K562 (cell line): ENCODE measurements around the gene TTC16. TPM values are rescaled to one million over a fixed set of nuclear protein-coding genes. Genes with fewer than 3 reads are reported as not detected.

Source experiments
- ATAC-seq: fragments of 200-7000 bp; cut with Tn5 transposase; 3 replicates; pipeline ENCODE4 v1.9.1; 2020; ENCODE audit warnings: moderate library complexity
- BruUV-seq: library from RNA; stranded (reverse); fragments of 400-500 nt; replicated peaks from 2 replicates; lab custom pipeline; 2021; lab: Mats Ljungman, UMichigan
- CTCF ChIA-PET: fragments of 300-600 bp; formaldehyde crosslinking; extraction: SDS; loops from one replicate; lab custom pipeline; 2021; ENCODE audit warnings: low intra/inter-chr PET ratio; lab: Yijun Ruan, JAX
- POLR2A ChIA-PET: fragments of 300-600, 350-650 bp; sonication (Branson Sonifier 250); formaldehyde crosslinking; extraction: SDS; loops from one replicate; lab custom pipeline; 2021; ENCODE audit warnings: antibody characterized with exemption, inconsistent platforms; lab: Yijun Ruan, JAX
- DNase-seq, 4 experiments: peaks; one replicate each; pipeline versions ENCODE4 v3.0.0 to v3.0.0-alpha.2; 2011 to 2018; ENCODE audit warnings: low spot score in 3 of 4, mixed read lengths in 3 of 4; ENCODE audit errors: extremely low read depth in 1 of 4
- FAIRE-seq: peaks from 2 replicates; lab custom pipeline; 2011; peaks lifted over from hg19 to GRCh38; lab: Jason Lieb, UNC
- H2AFZ ChIP-seq: 2 replicates; pipeline ENCODE4 v1.6.0; 2011; ENCODE audit warnings: low read depth, low read length, control low read depth, inconsistent platforms
- H3K27ac ChIP-seq: fragments of 200-600 bp; 3 replicates; pipeline ENCODE4 v1.8.0; 2011; ENCODE audit warnings: low read depth, mild to moderate bottlenecking, control low read depth, inconsistent platforms, low read length, moderate library complexity, mixed read lengths; ENCODE audit errors: extremely low read depth
- H3K27me3 ChIP-seq, 2 experiments: fragments of 300-600 bp in 1 of 2; 2 replicates in 1 of 2; 3 replicates in 1 of 2; pipeline versions ENCODE4 v1.6.0 to v1.8.0; 2011; ENCODE audit warnings: inconsistent platforms in 2 of 2, low read length in 2 of 2, mild to moderate bottlenecking in 1 of 2, mixed read lengths in 1 of 2, moderate library complexity in 1 of 2; ENCODE audit not compliant: control insufficient read depth in 2 of 2, insufficient read depth in 2 of 2
- H3K36me3 ChIP-seq: fragments of 300-600 bp; 3 replicates; pipeline ENCODE4 v1.8.0; 2011; ENCODE audit warnings: mild to moderate bottlenecking, low read length, inconsistent platforms; ENCODE audit not compliant: control insufficient read depth, insufficient read depth
- H3K4me1 ChIP-seq, 2 experiments: fragments of 200-600 bp in 1 of 2; replicated peaks in 1 of 2; 2 replicates in 1 of 2; 3 replicates in 1 of 2; pipeline versions ENCODE4 v1.5.1 to v1.8.0; 2011; ENCODE audit warnings: inconsistent platforms in 2 of 2, low read length in 2 of 2, mild to moderate bottlenecking in 1 of 2, mixed read lengths in 1 of 2, moderate library complexity in 1 of 2; ENCODE audit not compliant: control insufficient read depth in 2 of 2, insufficient read depth in 2 of 2
- H3K4me2 ChIP-seq: 2 replicates; pipeline ENCODE4 v1.6.1; 2011; ENCODE audit warnings: low read length, control low read depth, inconsistent platforms, mixed read lengths; ENCODE audit not compliant: insufficient read depth
- H3K4me3 ChIP-seq: fragments of 200-600 bp; sonication (generic), shearing (Covaris generic); 2 replicates; pipeline ENCODE4 v1.5.1; 2016; ENCODE audit warnings: control low read depth, inconsistent platforms
- H3K79me2 ChIP-seq: fragments of 200-600 bp; 3 replicates; pipeline ENCODE4 v1.8.0; 2011; ENCODE audit warnings: low read length, inconsistent platforms; ENCODE audit not compliant: control insufficient read depth, insufficient read depth
- H3K9ac ChIP-seq, 2 experiments: 2 replicates each; pipeline versions ENCODE4 v1.6.0 to v1.6.1; 2011; ENCODE audit warnings: low read depth in 2 of 2, low read length in 2 of 2, control low read depth in 1 of 2, inconsistent platforms in 1 of 2, mild to moderate bottlenecking in 1 of 2, mixed read lengths in 1 of 2; ENCODE audit not compliant: insufficient read depth in 1 of 2
- H3K9me1 ChIP-seq: one replicate; pipeline ENCODE4 v1.6.0; 2011; ENCODE audit warnings: inconsistent platforms, mild to moderate bottlenecking, low read length, moderate library complexity; ENCODE audit not compliant: control insufficient read depth, insufficient read depth
- H3K9me3 ChIP-seq: replicated peaks from 2 replicates; pipeline ENCODE4 v1.5.1; 2011; ENCODE audit warnings: low read depth, low read length, inconsistent platforms; ENCODE audit not compliant: control insufficient read depth, insufficient read depth
- H4K20me1 ChIP-seq: replicated peaks from 2 replicates; pipeline ENCODE4 v1.6.1; 2011; ENCODE audit warnings: low read length, inconsistent platforms, mixed read lengths; ENCODE audit not compliant: control insufficient read depth, insufficient read depth
- ADNP ChIP-seq: fragments of 200-800 bp; sonication (Bioruptor generic); IDR thresholded peaks from 2 replicates; pipeline ENCODE4 v1.6.1; 2016; ENCODE audit warnings: missing genetic modification characterization, missing compliant biosample characterization
- ATF7 ChIP-seq: fragments of 450-650 bp; IDR thresholded peaks from 2 replicates; pipeline ENCODE4 v1.7.1; 2014; ENCODE audit warnings: mild to moderate bottlenecking, moderate library complexity
- BCOR ChIP-seq: fragments of 450-650 bp; IDR thresholded peaks from 2 replicates; pipeline ENCODE4 v1.6.1; 2016
- BMI1 ChIP-seq: fragments of 150-350 bp; IDR thresholded peaks from 2 replicates; pipeline ENCODE4 v1.6.1; 2014; ENCODE audit warnings: low read length
- CBX3 ChIP-seq, 2 experiments: IDR thresholded peaks; 1 replicate in 1 of 2; 2 replicates in 1 of 2; pipeline ENCODE4 v1.6.1; 2012; ENCODE audit warnings: inconsistent platforms in 2 of 2, low read length in 2 of 2, borderline replicate concordance in 1 of 2, control low read depth in 1 of 2
- ESRRB ChIP-seq: fragments of 250-450 bp; sonication (Bioruptor Pico); IDR thresholded peaks from 2 replicates; pipeline ENCODE4 v1.5.0; 2020; ENCODE audit warnings: mild to moderate bottlenecking, moderate library complexity, borderline replicate concordance
- KDM1A ChIP-seq, 2 experiments: fragments of 450-650 bp; IDR thresholded peaks; 2 replicates each; pipeline ENCODE4 v1.6.1; 2016; ENCODE audit warnings: mild to moderate bottlenecking in 2 of 2
- L3MBTL2 ChIP-seq: fragments of 450-650 bp; IDR thresholded peaks from 2 replicates; pipeline ENCODE4 v1.6.1; 2016; ENCODE audit warnings: mild to moderate bottlenecking, moderate library complexity
- NR2F6 ChIP-seq: fragments of 450-650 bp; formaldehyde crosslinking; IDR thresholded peaks from 2 replicates; pipeline ENCODE4 v1.4.0; 2020; ENCODE audit warnings: mild to moderate bottlenecking
- RFX7 ChIP-seq: fragments of 250-450 bp; sonication (Bioruptor Pico); IDR thresholded peaks from 2 replicates; pipeline ENCODE4 v1.5.1; 2021; ENCODE audit warnings: mild to moderate bottlenecking
- SMARCA5 ChIP-seq: fragments of 450-650 bp; IDR thresholded peaks from 2 replicates; pipeline ENCODE4 v1.6.1; 2016
- THRAP3 ChIP-seq: fragments of 450-650 bp; IDR thresholded peaks from 2 replicates; pipeline ENCODE4 v1.6.1; 2016; ENCODE audit warnings: mild to moderate bottlenecking, inconsistent platforms, borderline replicate concordance
- TRIM24 ChIP-seq, 2 experiments: fragments of 450-650 bp; IDR thresholded peaks; 2 replicates each; pipeline ENCODE4 v1.6.1; 2016
- TRIM28 ChIP-seq: fragments of 450-650 bp; IDR thresholded peaks from 2 replicates; pipeline ENCODE4 v1.6.1; 2017
- USF2 ChIP-seq: sonication (generic); formaldehyde crosslinking; IDR thresholded peaks from 2 replicates; pipeline ENCODE4 v1.5.0; 2020; ENCODE audit warnings: missing genetic modification reagents
- ZBTB33 ChIP-seq: sonication (generic); formaldehyde crosslinking; IDR thresholded peaks from 2 replicates; pipeline ENCODE4 v1.8.1; 2023; ENCODE audit warnings: mild to moderate bottlenecking, missing genetic modification reagents
- ZNF24 ChIP-seq: fragments of 450-650 bp; IDR thresholded peaks from 2 replicates; pipeline ENCODE4 v1.6.1; 2016
- ZNF316 ChIP-seq: fragments of 450-650 bp; IDR thresholded peaks from 2 replicates; pipeline ENCODE4 v1.6.1; 2016
- WGBS: fragments of 100-300 bp; shearing (Covaris generic); methylation state at CpG from one replicate; pipeline ENCODE4 v1.1.6; 2016; ENCODE audit warnings: low coverage, mixed read lengths; ENCODE audit not compliant: insufficient coverage; ENCODE audit errors: missing lambda C conversion rate; 5-methylcytosine and 5-hydroxymethylcytosine counted together
- in situ Hi-C: fragments of 300-500 bp; cut with MboI; formaldehyde crosslinking; loops from 4 replicates; pipeline ENCODE4 v1.15.0; 2018; ENCODE audit warnings: inconsistent platforms, mixed read lengths
- intact Hi-C: fragments of 100-400 bp; cut with micrococcal nuclease; formaldehyde crosslinking; loops from 2 replicates; pipeline ENCODE4 v1.14.2; 2022
- polyA plus RNA-seq, 8 experiments: library from polyadenylated mRNA; depleted of rRNA in 4 of 8; stranded (reverse) in 5 of 8; unstranded in 3 of 8; fragments of >200 nt; fragmentation: Nextera tagmentation in 2 of 8; fragmentation: Illumina TruSeq in 1 of 8; extraction: Ambion mirVana in 2 of 8; extraction: Trizol in 1 of 8; gene quantifications; 2 replicates each; pipeline versions ENCODE4 v1.2.1 to v1.2.3, GENCODE V29; 2011 to 2014; ENCODE audit warnings: inconsistent platforms in 1 of 8, missing spikeins in 1 of 8
- total RNA-seq, 7 experiments: library from RNA; depleted of rRNA in 6 of 7; stranded (reverse); fragments of >200 nt in 6 of 7; fragmentation: Illumina TruSeq in 2 of 7; extraction: Trizol in 2 of 7; gene quantifications; 2 replicates each; pipeline versions ENCODE4 v1.2.1 to v1.2.3, GENCODE V29; 2011 to 2021; ENCODE audit warnings: low replicate concordance in 1 of 7

The TTC16 gene
- total and polyA plus RNA-seq, 9 of the 15 experiments (the other 6 are each of a cell fraction or from before 2014, with no cell fraction given) = 0.11 TPM; not detected in 8

- TF ChIP-seq THRAP3 = no peak
- peak; percentile 55 for TF ChIP-seq SMARCA5
- TF ChIP-seq L3MBTL2 = no peak
- TF ChIP-seq RFX7 (CRISPR knock-in tag) = no peak
- no peak for TF ChIP-seq ESRRB (CRISPR knock-in tag)
- TF ChIP-seq NR2F6 = no peak
- TF ChIP-seq BMI1 = no peak
- TF ChIP-seq ZNF24 = no peak
- TF ChIP-seq USF2 (CRISPR knock-in tag) = no peak
- TF ChIP-seq CBX3 (IDR thresholded peaks at IDR 0.05; ENCODE audit: borderline replicate concordance in 1 of 2, low read length in 2 of 2) = 0 out of 3 replicates have a peak, but pooled peaks of 1 of the 2 experiments have one; percentile 45
These were observed 8.1 kb upstream of the TTC16 start (continued) for GRCh38 chr9:127707766-127708165.

GRCh38 chr9:127708952-127709587, 6.8 kb upstream of the TTC16 start:
- Histone ChIP-seq H3K27me3 (no peaks in the 10 kb centered on the region), H2AFZ (no peak overlapping the region), H3K9ac (no peak overlapping the region), H3K4me3 (no peak overlapping the region), H3K9me3 (0 out of 2 replicates have a peak, but pooled peaks cover 4% of the 10 kb centered on the region), H3K36me3 (no peaks in the 10 kb centered on the region), H3K9me1 (no peaks in the 10 kb centered on the region), H3K27ac (no peak overlapping the region), H3K4me2 (no peak overlapping the region), H3K4me1 (peaks cover 0 to 47% of the 10 kb centered on the region in 2 experiments; a peak in 2 of 5 replicates), H3K79me2 (no peaks in the 10 kb centered on the region), H4K20me1 (no peaks in the 10 kb centered on the region)
- 90% methylated on average over 8 of the region's 8 CpGs for whole genome bisulfite sequencing
- ATAC-seq (no peak), FAIRE-seq (no peak), DNase-seq (no peak)
- CTCF ChIA-PET = no interaction called here
- in situ Hi-C loops (no loop called here), intact Hi-C loops (no loop called here)
- POLR2A ChIA-PET = interaction anchor here (0.7 to 1.2 kb wide), 2 partner anchors 12 to 26 kb away, joined by 3 read pairs; partner anchors contain the start of gene TOR2A
- no TSS peak for BruUV-seq
- TF ChIP-seq ZNF316 (peak; percentile 85), KDM1A (IDR thresholded peaks at IDR 0.05) (peak in 1 of 2 experiments; percentile 17; a peak in 1 of 4 replicates), BCOR (peak; percentile 65), ADNP (tag) (peak; percentile 52; the same call in 1 of the 2 replicates), ATF7 (0 out of 2 replicates have a peak, but pooled peaks have one; percentile 20), CBX3 (IDR thresholded peaks at IDR 0.05; ENCODE audit: borderline replicate concordance in 1 of 2, low read length in 2 of 2) (peak in 1 of 2 experiments; percentile 53; a peak in 1 of 3 replicates), TRIM28 (peak; percentile 66), ZBTB33 (CRISPR knock-in tag) (peak; percentile 58; the same call in 1 of the 2 replicates), TRIM24 (IDR thresholded peaks at IDR 0.05) (peak in 1 of 2 experiments; percentile 42; a peak in 1 of 4 replicates)
